Right lung (tissue), 5 donors: Measurements from ENCODE around the gene CYB561. TPM values are rescaled to one million over a fixed set of nuclear protein-coding genes. Genes with fewer than 3 reads are reported as not detected.
"Not testable (repeated sequence)": the region's sequence is repeated elsewhere in the genome, so short reads cannot be mapped to it uniquely, and the experiment has no call there.

Experiments used
- DNase-seq, 2 donors: peaks; one replicate each; pipeline ENCODE4 v3.0.0-alpha.2; 2013
- polyA plus RNA-seq, 5 donors: library from polyadenylated mRNA; unstranded; fragments of 120-200 nt; gene quantifications; one replicate each; pipeline versions ENCODE4 v1.2.1 to v1.2.3, GENCODE V29; 2013; ENCODE audit warnings: inconsistent platforms in 1 of 5, low replicate concordance in 1 of 5; ENCODE audit not compliant: insufficient read length in 5 of 5, insufficient read depth in 1 of 5

The CYB561 gene
- polyA plus RNA-seq, 5 donors: 22.5 to 43.5 (median 31.1) TPM

GRCh38 chr17:63480192-63480784, 34.2 kb upstream of the CYB561 start:
- no peak for DNase-seq

GRCh38 chr17:63479495-63480184, 33.5 kb upstream of the CYB561 start:
- DNase-seq: no peak

GRCh38 chr17:63478814-63479494, 32.8 kb upstream of the CYB561 start:
- peak in 1 of 2 donors; percentile 40 for DNase-seq

- no peak for DNase-seq
Observed at GRCh38 chr17:63477480-63478440, 31.7 kb upstream of the CYB561 start.

GRCh38 chr17:63476854-63477479, 30.9 kb upstream of the CYB561 start, which contains the start of gene ACE:
Gene ACE (plus strand): TSS chr17:63477061. CDS start chr17:63477095, 34 bp downstream.
- DNase-seq: no peak

- DNase-seq: no peak
Observed at GRCh38 chr17:63476459-63476853, 30.4 kb upstream of the CYB561 start.

- no peak for DNase-seq
Observed at GRCh38 chr17:63475491-63476412, 29.6 kb upstream of the CYB561 start.

- DNase-seq: no peak
Observed at GRCh38 chr17:63474586-63475460, 28.7 kb upstream of the CYB561 start.

- DNase-seq: no peak
Observed at GRCh38 chr17:63474174-63474573, 28.1 kb upstream of the CYB561 start.

GRCh38 chr17:63468099-63468498, 22.0 kb upstream of the CYB561 start:
- not testable (repeated sequence) for DNase-seq

- DNase-seq: no peak
Observed at GRCh38 chr17:63464691-63465236, 18.7 kb upstream of the CYB561 start.

GRCh38 chr17:63463771-63464170, 17.7 kb upstream of the CYB561 start:
- no peak for DNase-seq

GRCh38 chr17:63460018-63460417, 13.9 kb upstream of the CYB561 start:
- no peak for DNase-seq

- DNase-seq: no peak
Observed at GRCh38 chr17:63458478-63458877, 12.4 kb upstream of the CYB561 start.

- no peak for DNase-seq
Observed at GRCh38 chr17:63455417-63455816, 9.3 kb upstream of the CYB561 start.

- no peak for DNase-seq
Observed at GRCh38 chr17:63454915-63455314, 8.8 kb upstream of the CYB561 start.

GRCh38 chr17:63454357-63454756, 8.3 kb upstream of the CYB561 start:
- not testable (repeated sequence) for DNase-seq

- no peak for DNase-seq
Observed at GRCh38 chr17:63452962-63453551, 7.0 kb upstream of the CYB561 start.
